ENCODE results near the gene PAK6. TPM values are rescaled to one million over a fixed set of nuclear protein-coding genes. Genes with fewer than 3 reads are reported as not detected.

The PAK6 gene
- total RNA-seq (ENCODE audit: low replicate concordance) = 0.09 TPM in 1 of 2 replicates, not detected in the other

GRCh38 chr15:40238532-40239403 is at the start of gene PAK6:
PAK6 (plus strand) TSS chr15:40239063; CDS start chr15:40264786, 25,723 bp downstream.
- TF ChIP-seq, protein P1, sequence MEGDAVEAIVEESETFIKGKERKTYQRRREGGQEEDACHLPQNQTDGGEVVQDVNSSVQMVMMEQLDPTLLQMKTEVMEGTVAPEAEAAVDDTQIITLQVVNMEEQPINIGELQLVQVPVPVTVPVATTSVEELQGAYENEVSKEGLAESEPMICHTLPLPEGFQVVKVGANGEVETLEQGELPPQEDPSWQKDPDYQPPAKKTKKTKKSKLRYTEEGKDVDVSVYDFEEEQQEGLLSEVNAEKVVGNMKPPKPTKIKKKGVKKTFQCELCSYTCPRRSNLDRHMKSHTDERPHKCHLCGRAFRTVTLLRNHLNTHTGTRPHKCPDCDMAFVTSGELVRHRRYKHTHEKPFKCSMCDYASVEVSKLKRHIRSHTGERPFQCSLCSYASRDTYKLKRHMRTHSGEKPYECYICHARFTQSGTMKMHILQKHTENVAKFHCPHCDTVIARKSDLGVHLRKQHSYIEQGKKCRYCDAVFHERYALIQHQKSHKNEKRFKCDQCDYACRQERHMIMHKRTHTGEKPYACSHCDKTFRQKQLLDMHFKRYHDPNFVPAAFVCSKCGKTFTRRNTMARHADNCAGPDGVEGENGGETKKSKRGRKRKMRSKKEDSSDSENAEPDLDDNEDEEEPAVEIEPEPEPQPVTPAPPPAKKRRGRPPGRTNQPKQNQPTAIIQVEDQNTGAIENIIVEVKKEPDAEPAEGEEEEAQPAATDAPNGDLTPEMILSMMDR (IDR thresholded peaks at IDR 0.05; ENCODE audit: insufficient read depth, low read length) = no peak
- H3K4me3 ChIP-seq (ENCODE audit: low read depth, low read length) = peak within 1 kb of the TSS; percentile 51
- peak; percentile 32 for DNase-seq (ENCODE audit: low read depth)

- H3K4me3 ChIP-seq (ENCODE audit: low read depth, low read length) = no peak overlapping the region
- TF ChIP-seq, protein P1 (IDR thresholded peaks at IDR 0.05; ENCODE audit: insufficient read depth, low read length) = no peak
- DNase-seq (ENCODE audit: low read depth) = peak; percentile 84
Observed at GRCh38 chr15:40190591-40190990, 48.3 kb upstream of the PAK6 start.

GRCh38 chr15:40192942-40193341 is 45.9 kb upstream of the PAK6 start:
- no peak overlapping the region for H3K4me3 ChIP-seq (ENCODE audit: low read depth, low read length)
- TF ChIP-seq, protein P1 (IDR thresholded peaks at IDR 0.05; ENCODE audit: insufficient read depth, low read length) = no peak
- peak; percentile 84 for DNase-seq (ENCODE audit: low read depth)

DNA sequence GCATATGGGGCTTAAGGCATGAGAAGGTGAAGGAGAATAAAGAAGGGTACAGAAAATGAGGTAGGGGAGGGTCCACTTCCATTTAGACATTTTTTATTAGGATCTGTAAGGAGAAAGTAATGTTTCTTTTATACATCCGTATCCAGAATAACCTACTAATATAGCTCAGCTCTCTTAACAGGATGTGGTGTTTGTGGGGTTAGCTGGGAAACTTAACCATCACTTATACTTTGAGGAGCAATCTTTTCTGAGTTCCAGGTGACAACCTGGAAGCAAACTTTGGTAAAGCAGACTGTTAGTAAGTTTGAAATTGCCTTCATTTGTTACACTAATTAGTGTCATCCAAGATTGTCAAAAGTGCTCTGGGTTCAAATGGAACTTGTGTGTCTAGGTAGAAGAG is 41.4 kb upstream of the PAK6 start:
- TF ChIP-seq, protein P1 (IDR thresholded peaks at IDR 0.05; ENCODE audit: insufficient read depth, low read length) = no peak
- H3K4me3 ChIP-seq (ENCODE audit: low read depth, low read length) = no peak overlapping the region
- no peak for DNase-seq (ENCODE audit: low read depth)

- TF ChIP-seq, protein P1 (IDR thresholded peaks at IDR 0.05; ENCODE audit: insufficient read depth, low read length) = no peak
- no peak for DNase-seq (ENCODE audit: low read depth)
- H3K4me3 ChIP-seq (ENCODE audit: low read depth, low read length) = no peak overlapping the region
Observed at GRCh38 chr15:40198355-40199085, 40.3 kb upstream of the PAK6 start.

DNA sequence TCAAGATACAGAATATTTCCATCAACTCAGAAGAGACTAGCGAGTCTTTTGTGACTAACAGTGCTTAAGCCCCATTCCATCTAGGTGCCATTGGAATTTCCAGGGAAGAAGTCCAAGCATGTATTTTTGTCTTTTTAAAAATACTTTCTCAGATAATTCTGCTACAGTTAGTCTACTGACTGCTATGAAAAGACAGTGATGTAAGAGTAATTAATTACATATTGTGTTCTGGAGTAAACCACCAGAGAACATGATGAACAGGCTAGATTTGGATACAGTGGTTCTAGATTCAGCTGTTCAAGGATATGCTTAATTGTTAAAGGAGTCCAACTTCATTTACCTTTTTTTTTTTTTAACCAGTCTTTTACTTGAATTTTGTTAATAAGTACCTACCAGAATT is 34.8 kb upstream of the PAK6 start:
- TF ChIP-seq, protein P1 (IDR thresholded peaks at IDR 0.05; ENCODE audit: insufficient read depth, low read length) = no peak
- DNase-seq (ENCODE audit: low read depth) = no peak
- no peak overlapping the region for H3K4me3 ChIP-seq (ENCODE audit: low read depth, low read length)

Measured in fibroblast of the aortic adventitia (primary cell).